Measurements from ENCODE around the gene LPCAT2. TPM values are rescaled to one million over a fixed set of nuclear protein-coding genes. Genes with fewer than 3 reads are reported as not detected.

LPCAT2 gene
- polyA plus RNA-seq, 2 of the 4 experiments (the other 2 are of a cell fraction), result 8.0 to 16.3 TPM

GRCh38 chr16:55499951-55500529 is 8.8 kb upstream of the LPCAT2 start (continued):
- TF ChIP-seq RFX5 (IDR thresholded peaks at IDR 0.05), result no peak
- no peak for TF ChIP-seq SREBF2 (IDR thresholded peaks at IDR 0.05)
- no peak for TF ChIP-seq ZNF302 (CRISPR knock-in tag; IDR thresholded peaks at IDR 0.05)
- no peak for TF ChIP-seq FOXS1 (CRISPR knock-in tag; IDR thresholded peaks at IDR 0.05)
- TF ChIP-seq RCOR1 (IDR thresholded peaks at IDR 0.05; ENCODE audit: low read depth, low read length), result no peak
- no peak for TF ChIP-seq CBX8 (IDR thresholded peaks at IDR 0.05)
- TF ChIP-seq FOSB (CRISPR knock-in tag; IDR thresholded peaks at IDR 0.05), result no peak
- no peak for TF ChIP-seq ESRRA (IDR thresholded peaks at IDR 0.05; ENCODE audit: borderline replicate concordance, low read length)

- TF ChIP-seq RNF2 (IDR thresholded peaks at IDR 0.05; ENCODE audit: borderline replicate concordance, low read depth) (no peak), TFCP2L1 (CRISPR knock-in tag; IDR thresholded peaks at IDR 0.05) (no peak), JUNB (IDR thresholded peaks at IDR 0.05) (no peak), HOXB5 (CRISPR knock-in tag; IDR thresholded peaks at IDR 0.05) (no peak), POLR2A (IDR thresholded peaks at IDR 0.05; ENCODE audit: low read length) (no peak)
- FAIRE-seq (no peak), ATAC-seq (no peak), DNase-seq (ENCODE audit: low read depth in 1 of 2, low spot score in 1 of 2) (no peak)
- peak overlapping the region in 1 of 2 experiments; percentile 55; a peak in 3 of 6 replicates for H3K27ac ChIP-seq
- no peak overlapping the region for H3K4me2 ChIP-seq
- 67% methylated on average over 3 of the region's 3 CpGs for WGBS (ENCODE audit: missing lambda C conversion rate)
- H3K4me1 ChIP-seq, result peaks cover 13% of the 10 kb centered on the region
- no peak overlapping the region for H3K4me3 ChIP-seq
- ChIA-PET POLR2A (no interaction called here), CTCF (interaction anchor here (0.8 to 5.5 kb wide), 3 partner anchors 14 to 35 kb away, joined by 3 to 54 read pairs (median 3); no protein-coding TSS in a partner anchor)
- no peaks in the 10 kb centered on the region for H3K9me3 ChIP-seq
These were observed 8.3 kb upstream of the LPCAT2 start for GRCh38 chr16:55500530-55501011.

DNA sequence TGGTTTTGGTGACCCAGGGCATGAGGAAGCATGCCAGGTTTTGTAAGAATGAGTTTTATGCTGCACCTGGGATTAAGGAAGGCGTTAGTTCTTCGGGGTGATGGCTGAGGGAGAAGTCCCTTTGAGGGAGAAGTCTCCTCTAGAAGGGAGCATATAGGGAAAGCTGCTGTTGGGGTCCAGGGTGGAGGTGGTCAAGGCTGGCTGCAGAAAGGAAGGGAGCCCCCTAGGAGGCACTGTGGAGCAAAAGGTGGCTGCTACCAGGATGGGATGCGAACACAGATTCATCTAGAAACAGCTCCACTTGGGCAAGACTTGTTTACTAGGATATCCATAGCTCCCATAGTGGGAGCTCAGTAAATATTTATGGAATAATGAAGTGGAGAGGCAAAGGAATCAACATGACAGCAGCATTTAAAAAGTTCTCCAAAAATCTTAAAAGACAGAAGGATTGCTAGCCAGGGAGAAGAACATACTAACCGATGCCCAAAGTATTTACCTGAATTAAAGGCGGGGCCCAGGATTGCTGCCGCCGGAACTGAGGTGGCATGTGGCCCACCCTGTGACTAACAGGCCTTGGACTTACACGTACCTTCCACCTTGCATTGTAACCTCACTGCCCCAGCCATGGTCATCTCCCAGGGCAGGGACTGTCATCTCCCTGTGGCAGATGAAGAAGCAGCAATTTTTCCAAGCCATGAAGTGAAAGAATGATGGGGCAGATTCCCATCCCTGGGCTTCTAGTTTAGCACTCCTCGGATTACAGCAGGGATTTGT is 7.1 kb upstream of the LPCAT2 start:
- DNase-seq (ENCODE audit: low read depth in 1 of 2, low spot score in 1 of 2) (no peak), ATAC-seq (peak in 1 of 2 experiments; percentile 26; a peak in 2 of 6 replicates), FAIRE-seq (no peak)
- peaks cover 13% of the 10 kb centered on the region for H3K4me1 ChIP-seq
- WGBS (ENCODE audit: missing lambda C conversion rate), result 86% methylated on average over 9 of the region's 9 CpGs
- H3K27ac ChIP-seq, result no peak overlapping the region
- ChIA-PET CTCF (interaction anchor here (1.2 to 5.5 kb wide), 6 partner anchors 9 to 1758 kb away, joined by 3 to 54 read pairs (median 4); no protein-coding TSS in a partner anchor), POLR2A (no interaction called here)
- no peak overlapping the region for H3K4me3 ChIP-seq
- no peaks in the 10 kb centered on the region for H3K9me3 ChIP-seq
- TF ChIP-seq, protein P1, sequence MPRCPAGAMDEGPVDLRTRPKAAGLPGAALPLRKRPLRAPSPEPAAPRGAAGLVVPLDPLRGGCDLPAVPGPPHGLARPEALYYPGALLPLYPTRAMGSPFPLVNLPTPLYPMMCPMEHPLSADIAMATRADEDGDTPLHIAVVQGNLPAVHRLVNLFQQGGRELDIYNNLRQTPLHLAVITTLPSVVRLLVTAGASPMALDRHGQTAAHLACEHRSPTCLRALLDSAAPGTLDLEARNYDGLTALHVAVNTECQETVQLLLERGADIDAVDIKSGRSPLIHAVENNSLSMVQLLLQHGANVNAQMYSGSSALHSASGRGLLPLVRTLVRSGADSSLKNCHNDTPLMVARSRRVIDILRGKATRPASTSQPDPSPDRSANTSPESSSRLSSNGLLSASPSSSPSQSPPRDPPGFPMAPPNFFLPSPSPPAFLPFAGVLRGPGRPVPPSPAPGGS (IDR thresholded peaks at IDR 0.05), result no peak
- TF ChIP-seq HOXB5 (CRISPR knock-in tag; IDR thresholded peaks at IDR 0.05) (no peak), CHD4 (IDR thresholded peaks at IDR 0.05; ENCODE audit: borderline replicate concordance) (no peak), TP53 (CRISPR knock-in tag; IDR thresholded peaks at IDR 0.05) (no peak), HMGXB4 (CRISPR knock-in tag; IDR thresholded peaks at IDR 0.05; ENCODE audit: borderline replicate concordance) (no peak), EHMT2 (IDR thresholded peaks at IDR 0.05; ENCODE audit: low read depth) (no peak), EP300 (IDR thresholded peaks at IDR 0.05) (no peak), RAD21 (conservative IDR thresholded peaks at IDR 0.05 in 1 of 2, IDR thresholded peaks at IDR 0.05 in 1 of 2) (no peak), JUN (IDR thresholded peaks at IDR 0.05) (no peak), CEBPB (IDR thresholded peaks at IDR 0.05) (no peak), ESRRA (IDR thresholded peaks at IDR 0.05; ENCODE audit: borderline replicate concordance, low read length) (no peak), MAZ (IDR thresholded peaks at IDR 0.05; ENCODE audit: borderline replicate concordance, low read depth, low read length) (no peak), RFX5 (IDR thresholded peaks at IDR 0.05) (no peak)
- TF ChIP-seq, protein P2, sequence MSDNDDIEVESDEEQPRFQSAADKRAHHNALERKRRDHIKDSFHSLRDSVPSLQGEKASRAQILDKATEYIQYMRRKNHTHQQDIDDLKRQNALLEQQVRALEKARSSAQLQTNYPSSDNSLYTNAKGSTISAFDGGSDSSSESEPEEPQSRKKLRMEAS (IDR thresholded peaks at IDR 0.05), result no peak
- TF ChIP-seq, protein P3, sequence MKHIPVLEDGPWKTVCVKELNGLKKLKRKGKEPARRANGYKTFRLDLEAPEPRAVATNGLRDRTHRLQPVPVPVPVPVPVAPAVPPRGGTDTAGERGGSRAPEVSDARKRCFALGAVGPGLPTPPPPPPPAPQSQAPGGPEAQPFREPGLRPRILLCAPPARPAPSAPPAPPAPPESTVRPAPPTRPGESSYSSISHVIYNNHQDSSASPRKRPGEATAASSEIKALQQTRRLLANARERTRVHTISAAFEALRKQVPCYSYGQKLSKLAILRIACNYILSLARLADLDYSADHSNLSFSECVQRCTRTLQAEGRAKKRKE (CRISPR knock-in tag; IDR thresholded peaks at IDR 0.05; ENCODE audit: low read depth), result no peak
- H3K4me2 ChIP-seq, result no peak overlapping the region
